ENCODE results near the gene ALDH3B2. TPM values are rescaled to one million over a fixed set of nuclear protein-coding genes. Genes with fewer than 3 reads are reported as not detected.
A peak's percentile ranks its signal among the peaks of the same experiment; 100 is the strongest.

The ALDH3B2 gene
- total and polyA plus RNA-seq, 2 of the 8 experiments (the other 6 are each of a cell fraction or from before 2014, with no cell fraction given) = not detected

DNA sequence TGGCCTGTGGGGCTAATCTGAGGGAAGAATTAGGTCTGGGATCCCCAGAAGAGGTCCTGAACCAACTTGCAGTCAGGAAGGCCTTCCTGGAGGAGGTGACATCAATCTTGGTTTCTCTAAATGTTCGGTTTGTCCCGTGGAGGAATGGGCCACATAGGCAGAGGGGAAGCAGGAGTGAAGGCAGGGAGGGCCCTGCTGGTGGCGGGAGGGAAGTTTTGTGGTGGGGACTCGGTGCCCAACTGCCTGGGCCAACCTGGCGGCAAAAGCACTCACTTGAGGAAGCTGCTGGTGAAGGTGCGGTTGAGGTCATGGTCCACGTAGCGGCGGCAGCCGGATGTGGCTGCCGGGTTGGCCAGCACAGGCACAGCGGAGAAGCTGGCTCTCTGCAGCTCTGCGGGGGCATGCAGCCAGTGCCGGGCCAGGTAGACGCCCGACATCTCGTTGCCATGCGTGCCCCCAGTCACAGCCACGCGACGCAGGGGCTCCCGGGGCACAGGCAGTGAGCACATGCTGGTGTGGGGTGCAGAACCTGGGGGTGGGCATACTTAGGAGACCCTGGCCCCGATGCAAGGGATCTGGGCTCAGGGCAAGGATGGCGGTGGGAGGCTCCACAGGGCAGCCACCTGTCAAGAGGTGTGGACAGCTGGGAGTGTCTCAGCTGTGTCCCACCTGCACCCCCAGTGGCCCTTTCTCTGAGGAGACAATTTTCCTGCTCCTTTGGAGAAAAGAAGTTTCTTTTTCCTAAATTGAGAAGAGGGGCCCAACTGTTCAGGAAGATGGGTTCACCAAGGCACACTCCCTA is 27.7 kb downstream of the ALDH3B2 start:
- H3K79me1 ChIP-seq (ENCODE audit: low read depth, low read length) = no peaks in the 10 kb centered on the region
- no peak for FAIRE-seq
- H3K27ac ChIP-seq (ENCODE audit: low read depth, low read length) = no peak overlapping the region
- H3K18ac ChIP-seq (ENCODE audit: extremely low read depth, low read length) = no peak overlapping the region
- H2BK12ac ChIP-seq (ENCODE audit: low read depth, low read length) = 0 out of 2 replicates have a peak overlapping the region, but pooled peaks have one; percentile 17
- no peaks in the 10 kb centered on the region; a peak in 1 of 8 replicates for H3K36me3 ChIP-seq (ENCODE audit: control insufficient read depth in 2 of 4, insufficient read depth in 4 of 4, low read length in 3 of 4)
- H3K56ac ChIP-seq (replicated peaks; ENCODE audit: insufficient read length, low read depth, low read length) = no peak overlapping the region
- TF ChIP-seq BCL11A (IDR thresholded peaks at IDR 0.05; ENCODE audit: low read depth in 2 of 2, low read length in 2 of 2) = no peak
- TF ChIP-seq TAF7 (optimal IDR thresholded peaks at IDR 0.05; ENCODE audit: borderline replicate concordance, low read depth, low read length) = no peak
- no peak for TF ChIP-seq PHF8 (conservative IDR thresholded peaks at IDR 0.05; ENCODE audit: low read depth, low read length)
- TF ChIP-seq, protein P1, sequence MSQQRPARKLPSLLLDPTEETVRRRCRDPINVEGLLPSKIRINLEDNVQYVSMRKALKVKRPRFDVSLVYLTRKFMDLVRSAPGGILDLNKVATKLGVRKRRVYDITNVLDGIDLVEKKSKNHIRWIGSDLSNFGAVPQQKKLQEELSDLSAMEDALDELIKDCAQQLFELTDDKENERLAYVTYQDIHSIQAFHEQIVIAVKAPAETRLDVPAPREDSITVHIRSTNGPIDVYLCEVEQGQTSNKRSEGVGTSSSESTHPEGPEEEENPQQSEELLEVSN (IDR thresholded peaks at IDR 0.05) = no peak
- no peak for TF ChIP-seq SRF (IDR thresholded peaks at IDR 0.05; ENCODE audit: low read depth, low read length)
- no peak for TF ChIP-seq HDAC6 (IDR thresholded peaks at IDR 0.05; ENCODE audit: low read depth, low read length)
- no peak for TF ChIP-seq TAF1 (IDR thresholded peaks at IDR 0.05; ENCODE audit: low read depth, low read length)
- no peak for TF ChIP-seq SIX5 (IDR thresholded peaks at IDR 0.05; ENCODE audit: low read depth, low read length)
- no peak for TF ChIP-seq JUN (IDR thresholded peaks at IDR 0.05; ENCODE audit: low read depth, low read length)
- TF ChIP-seq CHD2 (IDR thresholded peaks at IDR 0.05; ENCODE audit: low read length) = no peak
- no peak for TF ChIP-seq YY1 (IDR thresholded peaks at IDR 0.05; ENCODE audit: low read depth, low read length)
- TF ChIP-seq ASH2L (IDR thresholded peaks at IDR 0.05; ENCODE audit: low read length) = no peak
- TF ChIP-seq CREB1 (IDR thresholded peaks at IDR 0.05) = no peak
- no peaks in the 10 kb centered on the region for H3K9me3 ChIP-seq (ENCODE audit: insufficient read depth in 2 of 2, low read depth in 1 of 2, low read length in 1 of 2)
- 94% methylated on average over 14 of the region's 24 CpGs; no CpG with 5 or more reads in 1 of the 2 experiments for WGBS, 2 experiments (ENCODE audit: extremely low coverage in 1 of 2, insufficient coverage in 1 of 2, insufficient read length in 1 of 2, insufficient replicate concordance in 2 of 2, low coverage in 1 of 2, low lambda C conversion rate in 2 of 2, missing lambda C conversion rate in 1 of 2)
- no peak overlapping the region for H3K4me3 ChIP-seq (ENCODE audit: extremely low read depth in 1 of 4, insufficient read depth in 2 of 4, low read depth in 3 of 4, low read length in 4 of 4)
- no peak overlapping the region for H3K4ac ChIP-seq (replicated peaks; ENCODE audit: insufficient read length, low read depth, low read length)
- CTCF ChIA-PET (ENCODE audit: partially characterized antibody) = interaction anchor here (0.9 to 8.6 kb wide), 13 partner anchors 8 to 154 kb away, joined by 3 to 99 read pairs (median 10); partner anchors contain the start of genes ALDH3B2, NUDT8 and TBX10
- no peak overlapping the region for H3K9ac ChIP-seq (replicated peaks in 1 of 4; ENCODE audit: extremely low read depth in 1 of 4, low read depth in 3 of 4, low read length in 3 of 4)
- no peak overlapping the region for H2BK5ac ChIP-seq (ENCODE audit: low read depth, low read length)
- 0 out of 2 replicates have a peak overlapping the region, but pooled peaks have one; percentile 29 for H2BK15ac ChIP-seq (ENCODE audit: low read length)
- no peak overlapping the region for H2AFZ ChIP-seq (ENCODE audit: low read length)
- no peak overlapping the region for H4K5ac ChIP-seq (ENCODE audit: insufficient read length, low read depth, low read length)
- POLR2A ChIA-PET (ENCODE audit: partially characterized antibody) = interaction anchor here (1.3 to 1.4 kb wide), 2 partner anchors 14 to 17 kb away, joined by 4 read pairs; no protein-coding TSS in a partner anchor
- H3K23ac ChIP-seq (ENCODE audit: insufficient read length) = no peak overlapping the region
- peaks cover 3% of the 10 kb centered on the region for H3K23me2 ChIP-seq (ENCODE audit: low read depth, low read length)
- no peaks in the 10 kb centered on the region for H3K79me2 ChIP-seq (ENCODE audit: control insufficient read depth in 1 of 2, insufficient read depth in 2 of 2, low read length in 2 of 2)
- H4K20me1 ChIP-seq (replicated peaks in 1 of 2; ENCODE audit: control insufficient read depth in 1 of 2, insufficient read depth in 2 of 2, low read length in 2 of 2) = peaks cover 0 to 5% of the 10 kb centered on the region in 2 experiments
- no peak overlapping the region for H4K8ac ChIP-seq (ENCODE audit: extremely low read depth, insufficient read depth, low read length)
- H4K91ac ChIP-seq (replicated peaks; ENCODE audit: insufficient read length, low read length) = no peak overlapping the region
- H2AK5ac ChIP-seq (ENCODE audit: low read depth, low read length) = no peak overlapping the region
- DNase-seq (ENCODE audit: low read depth in 1 of 2, low spot score in 2 of 2) = no peak
- no peak overlapping the region for H3K4me2 ChIP-seq (ENCODE audit: insufficient read depth in 1 of 2, low read depth in 2 of 2, low read length in 2 of 2)
- peaks cover 0 to 2% (median 0%) of the 10 kb centered on the region in 4 experiments; a peak in 2 of 7 replicates for H3K27me3 ChIP-seq (replicated peaks in 1 of 4; ENCODE audit: control insufficient read depth in 3 of 4, extremely low read depth in 1 of 4, insufficient read depth in 3 of 4, low read length in 3 of 4)
- H3K4me1 ChIP-seq (replicated peaks in 1 of 4; ENCODE audit: control insufficient read depth in 3 of 4, insufficient read depth in 4 of 4, low read length in 3 of 4) = peaks cover 0 to 9% (median 0%) of the 10 kb centered on the region in 4 experiments; a peak in 2 of 7 replicates
- no peak overlapping the region for H2BK120ac ChIP-seq (replicated peaks; ENCODE audit: low read depth, low read length)
- H3K14ac ChIP-seq (ENCODE audit: insufficient read length) = no peak overlapping the region
- H2BK20ac ChIP-seq (ENCODE audit: low read length) = no peak overlapping the region

Measured in H1 (cell line).